Keratinocyte (primary cell): ENCODE results near the gene TRIM26. TPM values are rescaled to one million over a fixed set of nuclear protein-coding genes. Genes with fewer than 3 reads are reported as not detected.

Experiments
- DNase-seq: peaks from one replicate; pipeline ENCODE4 v3.0.0-alpha.2; 2011; ENCODE audit warnings: low read depth, missing footprints, low spot score
- FAIRE-seq: peaks from 2 replicates; lab custom pipeline; 2011; peaks lifted over from hg19 to GRCh38; lab: Jason Lieb, UNC
- H2AFZ ChIP-seq: 2 replicates; pipeline ENCODE4 v1.6.0; 2012; ENCODE audit warnings: low read length, control low read depth, inconsistent platforms; ENCODE audit not compliant: control insufficient read depth
- H3K27ac ChIP-seq: 2 replicates; pipeline ENCODE4 v1.5.1; 2011; ENCODE audit warnings: low read length; ENCODE audit not compliant: control insufficient read depth, insufficient read depth
- H3K27me3 ChIP-seq: 3 replicates; pipeline ENCODE4 v1.6.0; 2011; ENCODE audit warnings: low read length; ENCODE audit not compliant: control insufficient read depth, insufficient read depth; ENCODE audit errors: extremely low read depth
- H3K36me3 ChIP-seq, 2 experiments: 2 replicates in 1 of 2; 3 replicates in 1 of 2; pipeline ENCODE4 v1.5.1; 2011; ENCODE audit warnings: low read length in 2 of 2, mild to moderate bottlenecking in 1 of 2; ENCODE audit not compliant: control insufficient read depth in 2 of 2, insufficient read depth in 2 of 2; ENCODE audit errors: extremely low read depth in 1 of 2
- H3K4me1 ChIP-seq: 3 replicates; pipeline ENCODE4 v1.5.1; 2011; ENCODE audit warnings: low read length; ENCODE audit not compliant: control insufficient read depth, insufficient read depth; ENCODE audit errors: extremely low read depth
- H3K4me2 ChIP-seq: 3 replicates; pipeline ENCODE4 v1.6.0; 2011; ENCODE audit warnings: low read depth, low read length; ENCODE audit not compliant: control insufficient read depth, insufficient read depth; ENCODE audit errors: extremely low read depth
- H3K4me3 ChIP-seq, 3 experiments: fragments of 200-600 bp in 1 of 3; sonication (generic) in 1 of 3; 2 replicates in 2 of 3; 3 replicates in 1 of 3; pipeline ENCODE4 v1.5.1; 2011 to 2016; ENCODE audit warnings: low read length in 3 of 3, mild to moderate bottlenecking in 3 of 3, control low read depth in 2 of 3, inconsistent platforms in 1 of 3, low read depth in 1 of 3, mixed read lengths in 1 of 3, mixed run types in 1 of 3, moderate library complexity in 1 of 3; ENCODE audit not compliant: control insufficient read depth in 2 of 3, insufficient read depth in 2 of 3; ENCODE audit errors: extremely low read depth in 1 of 3
- H3K79me2 ChIP-seq: 2 replicates; pipeline ENCODE4 v1.6.0; 2012; ENCODE audit warnings: low read length; ENCODE audit not compliant: control insufficient read depth, insufficient read depth
- H3K9ac ChIP-seq: 3 replicates; pipeline ENCODE4 v1.6.0; 2011; ENCODE audit warnings: low read length; ENCODE audit not compliant: control insufficient read depth, insufficient read depth; ENCODE audit errors: extremely low read depth
- H3K9me1 ChIP-seq: 3 replicates; pipeline ENCODE4 v1.6.0; 2011; ENCODE audit warnings: low read length; ENCODE audit not compliant: control insufficient read depth, insufficient read depth; ENCODE audit errors: extremely low read depth
- H3K9me3 ChIP-seq: 2 replicates; pipeline ENCODE4 v1.5.1; 2012; ENCODE audit warnings: low read depth, low read length; ENCODE audit not compliant: control insufficient read depth
- H4K20me1 ChIP-seq: 3 replicates; pipeline ENCODE4 v1.6.0; 2011; ENCODE audit warnings: low read length; ENCODE audit not compliant: control insufficient read depth, insufficient read depth; ENCODE audit errors: extremely low read depth
- EZH2 ChIP-seq: IDR thresholded peaks from one replicate; pipeline ENCODE4 v1.6.1; 2012; ENCODE audit warnings: inconsistent platforms, mild to moderate bottlenecking, low read length, moderate library complexity
- dilution Hi-C: fragments of 300-500 bp; cut with MboI; formaldehyde crosslinking; loops from one replicate; pipeline ENCODE4 v1.7.0; 2020; ENCODE audit warnings: low sequenced_read_pairs; ENCODE audit not compliant: extremely low pct_ligation_motif_present
- polyA plus RNA-seq, 5 experiments: library from polyadenylated mRNA; depleted of rRNA in 3 of 5; stranded (reverse) in 3 of 5; stranded (forward) in 1 of 5; unstranded in 1 of 5; fragments of >200 nt; gene quantifications; 1 replicate in 1 of 5; 2 replicates in 3 of 5; 3 replicates in 1 of 5; pipeline versions ENCODE4 v1.2.1 to v1.2.3, GENCODE V29; 2011 to 2012; ENCODE audit warnings: missing spikeins in 2 of 5, low read depth in 1 of 5, low replicate concordance in 1 of 5
- TF ChIP-seq, protein P1 (sequence below), 3 experiments: IDR thresholded peaks in 1 of 3; conservative IDR thresholded peaks in 1 of 3; optimal IDR thresholded peaks in 1 of 3; 2 replicates in 2 of 3; 3 replicates in 1 of 3; pipeline versions ENCODE3 to v1.5.1; 2011; ENCODE audit warnings: low read length in 3 of 3, mild to moderate bottlenecking in 3 of 3, moderate library complexity in 2 of 3, control low read depth in 1 of 3, inconsistent platforms in 1 of 3; ENCODE audit not compliant: insufficient read depth in 2 of 3; ENCODE audit errors: extremely low read depth in 1 of 3

TRIM26 gene
- polyA plus RNA-seq, 1 donor (not counting 4 experiments of a cell fraction or from before 2014, with no cell fraction given) = 34.7 TPM

DNA sequence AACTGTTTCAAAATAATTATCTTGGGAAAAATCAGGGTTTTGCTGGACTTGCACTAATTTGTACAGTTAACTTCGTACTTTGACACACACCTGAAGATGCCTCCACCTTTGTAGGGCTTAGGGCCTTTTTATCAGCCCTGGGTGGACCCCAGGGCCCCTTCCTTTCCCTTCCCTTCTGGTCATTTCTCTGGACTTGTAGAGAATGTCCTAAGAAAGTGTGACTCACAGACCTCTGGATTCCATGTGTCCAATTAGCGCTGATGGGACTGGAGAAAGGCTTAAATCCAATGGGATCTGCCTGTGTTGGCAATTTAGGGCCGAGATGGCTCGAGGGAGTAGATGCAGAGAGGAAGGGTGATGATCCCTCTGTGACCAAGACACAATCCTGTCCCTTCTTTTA is 40.5 kb downstream of the TRIM26 start:
- no peaks in the 10 kb centered on the region for H3K4me1 ChIP-seq
- H4K20me1 ChIP-seq = no peaks in the 10 kb centered on the region
- no peaks in the 10 kb centered on the region for H3K9me1 ChIP-seq
- no peaks in the 10 kb centered on the region for H3K36me3 ChIP-seq
- H3K27me3 ChIP-seq = peaks cover 54% of the 10 kb centered on the region
- DNase-seq (no peak), FAIRE-seq (no peak)
- H3K4me2 ChIP-seq = no peak overlapping the region
- no peak overlapping the region for H3K27ac ChIP-seq
- H2AFZ ChIP-seq = no peak overlapping the region
- dilution Hi-C loops = no loop called here
- TF ChIP-seq EZH2 = no peak
- TF ChIP-seq, protein P1, sequence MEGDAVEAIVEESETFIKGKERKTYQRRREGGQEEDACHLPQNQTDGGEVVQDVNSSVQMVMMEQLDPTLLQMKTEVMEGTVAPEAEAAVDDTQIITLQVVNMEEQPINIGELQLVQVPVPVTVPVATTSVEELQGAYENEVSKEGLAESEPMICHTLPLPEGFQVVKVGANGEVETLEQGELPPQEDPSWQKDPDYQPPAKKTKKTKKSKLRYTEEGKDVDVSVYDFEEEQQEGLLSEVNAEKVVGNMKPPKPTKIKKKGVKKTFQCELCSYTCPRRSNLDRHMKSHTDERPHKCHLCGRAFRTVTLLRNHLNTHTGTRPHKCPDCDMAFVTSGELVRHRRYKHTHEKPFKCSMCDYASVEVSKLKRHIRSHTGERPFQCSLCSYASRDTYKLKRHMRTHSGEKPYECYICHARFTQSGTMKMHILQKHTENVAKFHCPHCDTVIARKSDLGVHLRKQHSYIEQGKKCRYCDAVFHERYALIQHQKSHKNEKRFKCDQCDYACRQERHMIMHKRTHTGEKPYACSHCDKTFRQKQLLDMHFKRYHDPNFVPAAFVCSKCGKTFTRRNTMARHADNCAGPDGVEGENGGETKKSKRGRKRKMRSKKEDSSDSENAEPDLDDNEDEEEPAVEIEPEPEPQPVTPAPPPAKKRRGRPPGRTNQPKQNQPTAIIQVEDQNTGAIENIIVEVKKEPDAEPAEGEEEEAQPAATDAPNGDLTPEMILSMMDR (optimal IDR thresholded peaks at IDR 0.05 in 1 of 3, IDR thresholded peaks at IDR 0.05 in 1 of 3, conservative IDR thresholded peaks at IDR 0.05 in 1 of 3; ENCODE audit: extremely low read depth in 1 of 3, insufficient read depth in 2 of 3, low read length in 3 of 3) = no peak
- H3K9ac ChIP-seq = no peak overlapping the region
- H3K79me2 ChIP-seq = no peaks in the 10 kb centered on the region
- no peaks in the 10 kb centered on the region for H3K9me3 ChIP-seq
- H3K4me3 ChIP-seq = no peak overlapping the region

- Histone ChIP-seq H3K79me2 (no peaks in the 10 kb centered on the region), H3K4me2 (peak overlapping the region; percentile 23), H2AFZ (no peak overlapping the region), H3K9me3 (no peaks in the 10 kb centered on the region), H3K4me3 (no peak overlapping the region), H3K36me3 (no peaks in the 10 kb centered on the region), H3K9me1 (no peaks in the 10 kb centered on the region), H3K4me1 (no peaks in the 10 kb centered on the region), H3K27ac (no peak overlapping the region), H4K20me1 (no peaks in the 10 kb centered on the region), H3K9ac (no peak overlapping the region), H3K27me3 (peaks cover 62% of the 10 kb centered on the region)
- FAIRE-seq (no peak), DNase-seq (no peak)
- dilution Hi-C loops = no loop called here
- TF ChIP-seq, protein P1 (optimal IDR thresholded peaks at IDR 0.05 in 1 of 3, IDR thresholded peaks at IDR 0.05 in 1 of 3, conservative IDR thresholded peaks at IDR 0.05 in 1 of 3; ENCODE audit: extremely low read depth in 1 of 3, insufficient read depth in 2 of 3, low read length in 3 of 3) = no peak
- peak; percentile 67 for TF ChIP-seq EZH2
Observed at GRCh38 chr6:30171677-30172471, 41.3 kb downstream of the TRIM26 start.
